HepG2 (cell line): Measurements from ENCODE around the gene NOTUM. TPM values are rescaled to one million over a fixed set of nuclear protein-coding genes. Genes with fewer than 3 reads are reported as not detected.

Experiments used
- AGO2 ChIP-seq: fragments of 200-400 bp; formaldehyde crosslinking; optimal IDR thresholded peaks from 2 replicates; pipeline ENCODE3; 2017; ENCODE audit warnings: mild to moderate bottlenecking, low read depth, low read length, moderate library complexity
- ATF1 ChIP-seq: IDR thresholded peaks from 2 replicates; pipeline ENCODE4 v1.6.1; 2016; ENCODE audit warnings: mild to moderate bottlenecking, control low read depth
- FOXJ3 ChIP-seq: sonication (generic); formaldehyde crosslinking; IDR thresholded peaks from 2 replicates; pipeline ENCODE4 v1.4.0; 2020; ENCODE audit warnings: missing genetic modification reagents, mild to moderate bottlenecking, borderline replicate concordance
- MED1 ChIP-seq: sonication (generic); formaldehyde crosslinking; IDR thresholded peaks from 2 replicates; pipeline ENCODE4 v1.4.0; 2020; ENCODE audit warnings: missing genetic modification reagents
- REST ChIP-seq, 2 experiments: IDR thresholded peaks; 2 replicates each; pipeline ENCODE4 v1.6.1; 2011 to 2012; ENCODE audit warnings: low read length in 2 of 2, borderline replicate concordance in 1 of 2, low read depth in 1 of 2, mild to moderate bottlenecking in 1 of 2, moderate library complexity in 1 of 2
- THYN1 ChIP-seq: sonication (generic); formaldehyde crosslinking; IDR thresholded peaks from 2 replicates; pipeline ENCODE4 v1.8.1; 2023; ENCODE audit warnings: low read depth, mild to moderate bottlenecking, moderate library complexity, missing genetic modification reagents, borderline replicate concordance
- ZNF180 ChIP-seq: sonication (generic); formaldehyde crosslinking; IDR thresholded peaks from 2 replicates; pipeline ENCODE4 v1.4.0; 2020; ENCODE audit warnings: low read depth, missing genetic modification reagents, borderline replicate concordance
- ZNF317 ChIP-seq: sonication (generic); formaldehyde crosslinking; IDR thresholded peaks from 2 replicates; pipeline ENCODE4 v1.5.0; 2020; ENCODE audit warnings: mild to moderate bottlenecking, missing genetic modification reagents
- ZNF777 ChIP-seq: sonication (generic); formaldehyde crosslinking; IDR thresholded peaks from 2 replicates; pipeline ENCODE4 v1.4.0; 2020; ENCODE audit warnings: missing genetic modification reagents
- ZSCAN22 ChIP-seq: sonication (generic); formaldehyde crosslinking; IDR thresholded peaks from 2 replicates; pipeline ENCODE4 v1.4.0; 2020; ENCODE audit warnings: mild to moderate bottlenecking, missing genetic modification reagents
- polyA plus RNA-seq, 8 experiments: library from polyadenylated mRNA; depleted of rRNA in 3 of 8; stranded (reverse) in 7 of 8; unstranded in 1 of 8; fragments of >200 nt; fragmentation: Illumina TruSeq in 4 of 8; extraction: Trizol in 4 of 8; gene quantifications; 2 replicates each; pipeline versions ENCODE4 v1.2.1 to v1.2.3, GENCODE V29; 2011 to 2016; ENCODE audit warnings: low read depth in 4 of 8, missing spikeins in 1 of 8, mixed read lengths in 1 of 8; ENCODE audit not compliant: insufficient read depth in 1 of 8
- total RNA-seq, 5 experiments: library from RNA; depleted of rRNA; stranded (reverse); fragments of >200 nt; fragmentation: Illumina TruSeq; extraction: Trizol; gene quantifications; 2 replicates each; pipeline ENCODE4 v1.2.3, GENCODE V29; 2016; ENCODE audit warnings: low read depth in 1 of 5
- TF ChIP-seq, protein P1 (sequence below), 2 experiments: sonication (generic) in 1 of 2; formaldehyde crosslinking in 1 of 2; IDR thresholded peaks; 2 replicates each; pipeline versions ENCODE4 v1.4.0 to v1.6.1; 2016 to 2020; ENCODE audit warnings: borderline replicate concordance in 1 of 2, low read depth in 1 of 2, mild to moderate bottlenecking in 1 of 2, missing genetic modification reagents in 1 of 2
- TF ChIP-seq, protein P2 (sequence below): conservative IDR thresholded peaks from 2 replicates; pipeline ENCODE4 v1.6.1; 2018; ENCODE audit warnings: missing genetic modification reagents
- TF ChIP-seq, protein P3 (sequence below): IDR thresholded peaks from 2 replicates; pipeline ENCODE4 v1.6.1; 2016; ENCODE audit warnings: low read depth, control low read depth
- TF ChIP-seq, protein P4 (sequence below): sonication (generic); formaldehyde crosslinking; IDR thresholded peaks from 2 replicates; pipeline ENCODE4 v1.4.0; 2020; ENCODE audit warnings: missing genetic modification reagents, borderline replicate concordance

The NOTUM gene
- total and polyA plus RNA-seq, 2 of the 13 experiments (the other 11 are each of a cell fraction or from before 2014, with no cell fraction given), result 150 to 160 TPM

DNA sequence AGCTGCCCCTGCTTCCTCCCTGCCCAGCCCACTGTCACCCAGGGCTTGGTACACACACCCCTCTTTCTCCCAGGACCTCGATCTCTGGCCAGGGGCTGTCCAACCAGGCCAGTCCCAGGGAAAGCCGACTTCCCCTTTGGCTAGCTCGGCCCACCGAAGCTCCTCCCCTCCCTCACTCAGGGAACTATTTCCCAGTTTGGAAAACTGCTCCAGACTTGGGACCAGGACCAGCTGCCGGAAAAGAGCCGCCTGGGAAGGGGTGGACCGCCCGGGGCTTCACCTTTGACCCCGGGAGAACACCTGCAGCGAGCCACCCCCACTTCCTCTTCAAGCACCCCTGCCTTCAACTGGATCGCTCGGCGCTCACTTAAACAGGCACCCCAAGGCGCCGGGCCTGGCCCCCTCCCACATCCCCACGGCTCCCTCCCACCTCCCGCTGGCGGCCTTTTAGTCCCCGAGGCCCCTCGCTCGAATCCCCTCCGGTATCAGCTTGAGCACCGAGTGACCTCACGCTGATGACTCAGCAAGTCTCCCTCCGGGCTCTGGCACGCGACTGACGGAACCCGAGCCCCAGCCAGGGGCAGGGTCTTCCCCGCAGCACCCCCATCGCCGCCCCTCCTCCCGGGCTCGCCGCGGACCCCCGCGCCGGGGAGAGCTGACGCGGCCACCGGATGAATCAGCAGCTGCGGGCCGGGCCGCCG lies 34.4 kb downstream of the NOTUM start (continued):
- TF ChIP-seq, protein P1, sequence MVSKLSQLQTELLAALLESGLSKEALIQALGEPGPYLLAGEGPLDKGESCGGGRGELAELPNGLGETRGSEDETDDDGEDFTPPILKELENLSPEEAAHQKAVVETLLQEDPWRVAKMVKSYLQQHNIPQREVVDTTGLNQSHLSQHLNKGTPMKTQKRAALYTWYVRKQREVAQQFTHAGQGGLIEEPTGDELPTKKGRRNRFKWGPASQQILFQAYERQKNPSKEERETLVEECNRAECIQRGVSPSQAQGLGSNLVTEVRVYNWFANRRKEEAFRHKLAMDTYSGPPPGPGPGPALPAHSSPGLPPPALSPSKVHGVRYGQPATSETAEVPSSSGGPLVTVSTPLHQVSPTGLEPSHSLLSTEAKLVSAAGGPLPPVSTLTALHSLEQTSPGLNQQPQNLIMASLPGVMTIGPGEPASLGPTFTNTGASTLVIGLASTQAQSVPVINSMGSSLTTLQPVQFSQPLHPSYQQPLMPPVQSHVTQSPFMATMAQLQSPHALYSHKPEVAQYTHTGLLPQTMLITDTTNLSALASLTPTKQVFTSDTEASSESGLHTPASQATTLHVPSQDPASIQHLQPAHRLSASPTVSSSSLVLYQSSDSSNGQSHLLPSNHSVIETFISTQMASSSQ (IDR thresholded peaks at IDR 0.05; ENCODE audit: low read depth), result no peak
- TF ChIP-seq, protein P1 (CRISPR knock-in tag; IDR thresholded peaks at IDR 0.05; ENCODE audit: borderline replicate concordance), result peak; percentile 20; the same call in 1 of the 2 replicates
- TF ChIP-seq AGO2 (peak; percentile 70), ZNF317 (CRISPR knock-in tag) (peak; percentile 65), FOXJ3 (CRISPR knock-in tag) (no peak), ATF1 (CRISPR knock-in tag) (no peak), ZNF777 (CRISPR knock-in tag) (peak; percentile 49; the same call in 1 of the 2 replicates), REST (IDR thresholded peaks at IDR 0.05; ENCODE audit: borderline replicate concordance in 1 of 2, low read depth in 1 of 2, low read length in 2 of 2) (0 out of 4 replicates have a peak, but pooled peaks of 1 of the 2 experiments have one; percentile 43), MED1 (CRISPR knock-in tag) (peak; percentile 74), ZSCAN22 (CRISPR knock-in tag) (no peak), ZNF180 (no peak), THYN1 (CRISPR knock-in tag) (no peak)
- TF ChIP-seq, protein P2, sequence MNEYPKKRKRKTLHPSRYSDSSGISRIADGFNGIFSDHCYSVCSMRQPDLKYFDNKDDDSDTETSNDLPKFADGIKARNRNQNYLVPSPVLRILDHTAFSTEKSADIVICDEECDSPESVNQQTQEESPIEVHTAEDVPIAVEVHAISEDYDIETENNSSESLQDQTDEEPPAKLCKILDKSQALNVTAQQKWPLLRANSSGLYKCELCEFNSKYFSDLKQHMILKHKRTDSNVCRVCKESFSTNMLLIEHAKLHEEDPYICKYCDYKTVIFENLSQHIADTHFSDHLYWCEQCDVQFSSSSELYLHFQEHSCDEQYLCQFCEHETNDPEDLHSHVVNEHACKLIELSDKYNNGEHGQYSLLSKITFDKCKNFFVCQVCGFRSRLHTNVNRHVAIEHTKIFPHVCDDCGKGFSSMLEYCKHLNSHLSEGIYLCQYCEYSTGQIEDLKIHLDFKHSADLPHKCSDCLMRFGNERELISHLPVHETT (CRISPR knock-in tag), result peak; percentile 19; the same call in 1 of the 2 replicates
- TF ChIP-seq, protein P3, sequence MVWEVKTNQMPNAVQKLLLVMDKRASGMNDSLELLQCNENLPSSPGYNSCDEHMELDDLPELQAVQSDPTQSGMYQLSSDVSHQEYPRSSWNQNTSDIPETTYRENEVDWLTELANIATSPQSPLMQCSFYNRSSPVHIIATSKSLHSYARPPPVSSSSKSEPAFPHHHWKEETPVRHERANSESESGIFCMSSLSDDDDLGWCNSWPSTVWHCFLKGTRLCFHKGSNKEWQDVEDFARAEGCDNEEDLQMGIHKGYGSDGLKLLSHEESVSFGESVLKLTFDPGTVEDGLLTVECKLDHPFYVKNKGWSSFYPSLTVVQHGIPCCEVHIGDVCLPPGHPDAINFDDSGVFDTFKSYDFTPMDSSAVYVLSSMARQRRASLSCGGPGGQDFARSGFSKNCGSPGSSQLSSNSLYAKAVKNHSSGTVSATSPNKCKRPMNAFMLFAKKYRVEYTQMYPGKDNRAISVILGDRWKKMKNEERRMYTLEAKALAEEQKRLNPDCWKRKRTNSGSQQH (CRISPR knock-in tag), result no peak
- TF ChIP-seq, protein P4, sequence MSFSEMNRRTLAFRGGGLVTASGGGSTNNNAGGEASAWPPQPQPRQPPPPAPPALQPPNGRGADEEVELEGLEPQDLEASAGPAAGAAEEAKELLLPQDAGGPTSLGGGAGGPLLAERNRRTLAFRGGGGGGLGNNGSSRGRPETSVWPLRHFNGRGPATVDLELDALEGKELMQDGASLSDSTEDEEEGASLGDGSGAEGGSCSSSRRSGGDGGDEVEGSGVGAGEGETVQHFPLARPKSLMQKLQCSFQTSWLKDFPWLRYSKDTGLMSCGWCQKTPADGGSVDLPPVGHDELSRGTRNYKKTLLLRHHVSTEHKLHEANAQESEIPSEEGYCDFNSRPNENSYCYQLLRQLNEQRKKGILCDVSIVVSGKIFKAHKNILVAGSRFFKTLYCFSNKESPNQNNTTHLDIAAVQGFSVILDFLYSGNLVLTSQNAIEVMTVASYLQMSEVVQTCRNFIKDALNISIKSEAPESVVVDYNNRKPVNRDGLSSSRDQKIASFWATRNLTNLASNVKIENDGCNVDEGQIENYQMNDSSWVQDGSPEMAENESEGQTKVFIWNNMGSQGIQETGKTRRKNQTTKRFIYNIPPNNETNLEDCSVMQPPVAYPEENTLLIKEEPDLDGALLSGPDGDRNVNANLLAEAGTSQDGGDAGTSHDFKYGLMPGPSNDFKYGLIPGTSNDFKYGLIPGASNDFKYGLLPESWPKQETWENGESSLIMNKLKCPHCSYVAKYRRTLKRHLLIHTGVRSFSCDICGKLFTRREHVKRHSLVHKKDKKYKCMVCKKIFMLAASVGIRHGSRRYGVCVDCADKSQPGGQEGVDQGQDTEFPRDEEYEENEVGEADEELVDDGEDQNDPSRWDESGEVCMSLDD (CRISPR knock-in tag), result peak; percentile 85
